Gastrocnemius medialis (tissue), 4 donors: ENCODE data around the gene LMLN.

ENCODE experiments used
- POLR2A ChIP-seq, 2 donors: fragments of 450-650 bp; IDR thresholded peaks; one replicate each; pipeline ENCODE4 v1.6.1; 2017; ENCODE audit warnings: antibody characterized with exemption in 2 of 2, mild to moderate bottlenecking in 2 of 2, moderate library complexity in 2 of 2
- TF ChIP-seq, protein P1 (sequence below), 5 experiments: fragments of 450-650 bp in 3 of 5; fragments of 200-600 bp in 2 of 5; sonication (generic) in 2 of 5; IDR thresholded peaks in 4 of 5; conservative IDR thresholded peaks in 1 of 5; 1 replicate in 4 of 5; 2 replicates in 1 of 5; pipeline ENCODE4 v1.5.1; 2016 to 2019; ENCODE audit warnings: antibody characterized with exemption in 5 of 5, mild to moderate bottlenecking in 3 of 5, moderate library complexity in 3 of 5

DNA sequence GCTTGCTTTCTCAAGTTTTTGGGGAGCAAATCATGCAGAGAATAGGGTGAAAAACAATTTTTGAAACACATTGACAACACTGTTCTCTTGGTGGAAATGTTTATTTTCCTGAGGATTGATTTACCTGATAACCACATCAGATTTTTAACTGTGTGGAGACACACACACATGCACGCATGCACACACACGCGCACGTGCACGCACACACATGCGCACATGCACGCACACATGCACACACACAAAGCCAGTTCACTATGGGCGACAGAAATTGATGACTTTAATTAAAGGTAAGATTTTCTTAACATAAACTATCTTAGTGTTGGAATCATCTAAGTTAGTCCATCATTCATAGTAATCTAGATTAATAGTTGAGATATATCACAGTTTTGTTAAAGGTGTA is 15.3 kb downstream of the LMLN start:
- TF ChIP-seq, protein P1, sequence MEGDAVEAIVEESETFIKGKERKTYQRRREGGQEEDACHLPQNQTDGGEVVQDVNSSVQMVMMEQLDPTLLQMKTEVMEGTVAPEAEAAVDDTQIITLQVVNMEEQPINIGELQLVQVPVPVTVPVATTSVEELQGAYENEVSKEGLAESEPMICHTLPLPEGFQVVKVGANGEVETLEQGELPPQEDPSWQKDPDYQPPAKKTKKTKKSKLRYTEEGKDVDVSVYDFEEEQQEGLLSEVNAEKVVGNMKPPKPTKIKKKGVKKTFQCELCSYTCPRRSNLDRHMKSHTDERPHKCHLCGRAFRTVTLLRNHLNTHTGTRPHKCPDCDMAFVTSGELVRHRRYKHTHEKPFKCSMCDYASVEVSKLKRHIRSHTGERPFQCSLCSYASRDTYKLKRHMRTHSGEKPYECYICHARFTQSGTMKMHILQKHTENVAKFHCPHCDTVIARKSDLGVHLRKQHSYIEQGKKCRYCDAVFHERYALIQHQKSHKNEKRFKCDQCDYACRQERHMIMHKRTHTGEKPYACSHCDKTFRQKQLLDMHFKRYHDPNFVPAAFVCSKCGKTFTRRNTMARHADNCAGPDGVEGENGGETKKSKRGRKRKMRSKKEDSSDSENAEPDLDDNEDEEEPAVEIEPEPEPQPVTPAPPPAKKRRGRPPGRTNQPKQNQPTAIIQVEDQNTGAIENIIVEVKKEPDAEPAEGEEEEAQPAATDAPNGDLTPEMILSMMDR (IDR thresholded peaks at IDR 0.05 in 4 of 5, conservative IDR thresholded peaks at IDR 0.05 in 1 of 5), result no peak
- TF ChIP-seq POLR2A (IDR thresholded peaks at IDR 0.05), result no peak
